Cerebellar nuclear complex (tissue), 1 donor: ENCODE measurements around the gene LHFPL6.

Source experiments
- DNase-seq, 2 experiments: peaks; one replicate each; lab custom pipeline; 2025; lab: John Stamatoyannopoulos, UW

The LHFPL6 gene

GRCh38 chr13:39512687-39513086 is 90.3 kb downstream of the LHFPL6 start:
- DNase-seq, result no peak

DNA sequence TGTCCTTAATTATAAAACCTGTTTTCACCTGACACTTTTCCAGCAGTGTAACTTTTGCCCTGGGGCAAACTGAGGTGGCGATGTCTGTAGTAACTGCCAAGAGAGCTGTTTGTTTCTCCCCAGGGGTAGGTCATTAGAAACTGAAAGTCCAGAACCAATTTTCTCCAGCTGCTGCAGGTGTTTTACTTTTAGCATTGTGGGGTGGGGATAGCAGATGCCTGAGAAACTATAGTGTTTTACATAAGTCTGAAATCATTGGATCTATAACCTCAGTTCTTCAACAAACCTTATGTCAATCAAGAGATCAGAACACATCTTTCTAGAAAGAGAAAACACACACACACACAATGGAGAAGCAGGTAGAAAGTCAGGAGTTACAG is 92.7 kb downstream of the LHFPL6 start:
- no peak for DNase-seq

DNA sequence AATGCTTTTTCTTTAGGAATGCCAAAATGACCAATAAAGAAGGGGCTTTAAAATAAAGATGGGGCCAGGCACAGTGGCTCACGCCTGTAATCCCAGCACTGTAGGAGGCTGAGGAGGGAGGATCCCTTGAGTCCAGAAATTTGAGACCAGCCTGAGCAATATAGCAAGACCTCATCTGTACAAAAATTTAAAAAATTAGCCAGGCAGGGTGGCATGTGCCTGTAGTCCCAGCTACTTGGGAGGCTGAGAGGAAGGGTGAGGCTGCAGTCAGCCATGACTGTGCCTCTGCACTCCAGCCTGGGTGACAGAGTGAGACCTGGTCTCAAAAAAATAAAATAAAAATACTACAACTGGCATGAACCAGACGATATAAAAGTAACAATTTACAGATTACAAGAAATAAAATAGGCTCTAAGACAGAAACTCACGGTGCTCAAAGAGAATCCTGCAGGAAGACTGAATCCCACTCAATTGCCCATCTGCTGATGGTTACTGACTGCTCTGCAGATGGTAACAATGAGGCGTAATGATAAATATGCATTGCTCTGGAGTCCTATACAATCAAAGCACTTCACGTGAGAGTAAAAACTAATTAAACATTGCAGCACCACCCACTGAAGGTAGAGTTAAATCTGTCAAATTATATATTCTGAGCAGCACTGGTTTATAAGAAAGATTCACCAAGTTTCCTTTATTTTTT is 93.2 kb downstream of the LHFPL6 start:
- DNase-seq, result no peak

GRCh38 chr13:39506559-39507390 is 96.2 kb downstream of the LHFPL6 start:
- DNase-seq, result no peak

- DNase-seq, result no peak
These were observed 97.8 kb downstream of the LHFPL6 start for GRCh38 chr13:39505151-39505550.

GRCh38 chr13:39503048-39503447 is 99.9 kb downstream of the LHFPL6 start:
- DNase-seq, result no peak

GRCh38 chr13:39501702-39502324 is 101.2 kb downstream of the LHFPL6 start:
- DNase-seq, result peak; percentile 10 to 36

GRCh38 chr13:39499604-39500003 is 103.4 kb downstream of the LHFPL6 start:
- DNase-seq, result no peak

GRCh38 chr13:39498471-39499114 is 104.4 kb downstream of the LHFPL6 start:
- DNase-seq, result no peak

DNA sequence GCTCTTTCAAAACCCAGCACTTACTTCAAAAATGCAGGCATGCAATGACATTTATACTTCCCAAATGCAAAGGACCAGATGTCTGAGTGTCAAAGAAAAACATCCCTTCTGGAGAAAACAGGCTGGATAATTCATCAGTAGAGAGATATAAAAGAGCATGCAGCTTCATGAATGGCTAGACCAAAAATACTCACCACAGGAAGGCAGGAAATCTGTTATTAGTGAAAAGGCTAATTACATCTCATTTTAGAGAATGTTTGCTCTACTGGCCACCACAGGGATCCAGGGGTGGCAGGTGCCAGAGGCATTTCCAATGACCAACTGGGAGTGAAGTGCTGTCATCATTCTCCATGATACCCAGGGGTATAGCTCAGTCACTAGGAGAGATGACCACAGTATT is 106.5 kb downstream of the LHFPL6 start:
- DNase-seq, result no peak

DNA sequence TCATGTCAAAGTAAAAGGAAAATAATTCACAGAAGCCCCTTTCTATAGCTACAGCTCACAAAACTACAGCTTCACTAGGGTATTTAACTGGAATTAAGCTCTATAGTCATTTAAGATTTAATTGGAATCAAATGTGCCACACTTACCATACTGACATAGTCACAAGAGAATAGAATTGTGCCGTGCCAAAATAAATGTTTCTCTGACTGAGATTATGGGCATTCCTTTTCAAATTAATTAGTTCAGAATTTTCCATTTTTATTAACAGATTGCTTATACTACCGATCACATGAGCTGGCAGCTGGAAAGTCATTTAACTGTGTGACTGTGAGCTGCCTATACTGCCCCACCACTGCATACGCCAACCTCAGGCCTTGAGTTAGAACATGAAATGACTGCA is 108.4 kb downstream of the LHFPL6 start:
- no peak for DNase-seq

- DNase-seq, result no peak
These were observed 109.0 kb downstream of the LHFPL6 start for GRCh38 chr13:39494006-39494405.

- no peak for DNase-seq
These were observed 112.9 kb downstream of the LHFPL6 start for GRCh38 chr13:39490136-39490535.

DNA sequence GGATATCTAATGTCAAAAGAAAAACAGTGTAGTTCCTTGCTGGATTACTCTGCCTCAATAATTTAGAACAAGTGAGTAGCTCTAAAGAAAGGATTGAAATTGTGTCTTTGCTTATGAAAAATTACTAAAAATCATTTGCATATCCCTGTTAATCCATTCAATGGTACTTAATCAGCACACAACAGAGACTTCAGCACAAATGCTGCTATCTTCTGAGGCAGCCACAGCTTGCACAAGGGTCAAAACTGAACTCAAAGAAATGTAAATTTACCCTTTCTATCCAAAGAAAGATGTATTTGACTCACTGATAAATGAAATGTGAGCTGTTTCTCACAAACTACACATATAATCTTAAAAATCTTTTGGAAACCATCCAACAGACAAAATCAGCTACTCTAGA is 116.2 kb downstream of the LHFPL6 start:
- DNase-seq, result no peak

DNA sequence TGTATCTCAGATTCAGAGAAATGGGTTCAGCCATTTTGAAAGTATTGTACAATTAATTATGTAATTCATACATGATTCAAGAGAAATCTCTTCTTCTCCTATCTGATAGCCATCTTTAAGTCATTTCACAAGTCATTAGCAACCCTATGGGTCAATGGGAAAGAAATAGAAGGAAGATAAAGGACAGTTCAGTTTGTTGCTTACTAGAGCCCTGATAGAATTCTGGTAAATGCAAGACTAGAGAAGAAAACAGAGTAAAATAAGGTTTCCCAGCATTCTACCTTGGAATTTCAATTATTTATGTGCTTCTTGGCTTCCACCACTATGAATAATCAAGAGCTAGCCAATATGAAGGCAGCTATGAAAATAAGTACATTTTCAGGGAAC is 117.7 kb downstream of the LHFPL6 start:
- no peak for DNase-seq

DNA sequence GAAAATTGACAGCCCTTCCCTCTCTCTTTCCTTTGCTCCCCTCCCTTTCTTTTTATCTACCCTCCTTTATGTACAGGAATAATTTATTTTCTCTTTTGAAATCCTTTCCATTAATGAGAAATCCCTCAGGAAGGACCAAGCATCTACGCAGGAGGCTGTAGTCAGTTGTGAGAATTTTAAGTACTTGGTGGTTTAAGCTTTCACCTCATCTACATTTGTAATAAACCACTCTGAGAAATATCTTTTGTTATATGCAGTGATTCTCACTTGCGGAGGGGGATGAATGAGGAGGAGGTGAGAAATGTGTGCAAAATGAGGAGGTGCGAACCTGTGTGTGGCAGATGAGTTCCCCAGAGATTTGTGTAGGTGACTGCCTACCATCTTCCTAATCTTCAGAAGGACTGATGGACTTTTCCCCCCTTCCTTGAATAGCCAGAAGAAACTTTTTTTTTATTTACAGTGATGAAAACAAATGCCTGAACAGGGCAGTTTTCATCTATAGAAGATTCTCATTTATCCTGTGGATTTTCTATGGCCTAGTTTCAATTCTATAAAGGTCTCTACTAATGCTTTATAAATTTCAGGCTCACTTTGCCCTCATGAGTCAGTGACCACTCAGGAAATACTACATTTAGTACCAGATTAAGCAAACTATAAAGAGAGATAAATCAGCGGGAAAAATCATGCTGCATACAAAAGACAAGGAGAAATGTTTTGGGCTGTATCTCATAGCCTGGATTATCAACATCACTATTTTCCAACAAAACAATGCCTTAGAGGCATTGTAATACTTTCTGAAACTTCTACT is 118.3 kb downstream of the LHFPL6 start:
- no peak for DNase-seq

DNA sequence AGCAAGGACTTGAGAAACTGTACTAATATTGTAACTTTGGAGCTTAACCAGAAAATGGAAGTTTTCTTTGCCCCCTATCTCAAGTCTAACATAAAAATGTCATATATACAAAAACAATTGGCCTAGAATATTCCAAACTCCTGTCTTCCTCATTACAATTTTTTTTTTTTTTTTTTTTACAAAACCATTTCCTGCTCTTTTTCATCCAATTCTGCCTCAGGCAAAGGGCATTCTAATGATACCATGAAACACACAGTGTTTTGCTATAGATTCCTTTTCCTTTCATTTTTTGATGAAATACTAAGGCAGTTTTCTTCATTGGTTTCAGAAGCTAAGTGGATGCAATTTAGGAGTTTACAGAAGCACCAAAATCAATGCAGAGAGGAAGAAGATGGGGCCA is 119.7 kb downstream of the LHFPL6 start:
- no peak for DNase-seq

- no peak for DNase-seq
These were observed 121.5 kb downstream of the LHFPL6 start for GRCh38 chr13:39481491-39481890.

GRCh38 chr13:39474600-39474999 is 128.4 kb downstream of the LHFPL6 start:
- no peak for DNase-seq

DNA sequence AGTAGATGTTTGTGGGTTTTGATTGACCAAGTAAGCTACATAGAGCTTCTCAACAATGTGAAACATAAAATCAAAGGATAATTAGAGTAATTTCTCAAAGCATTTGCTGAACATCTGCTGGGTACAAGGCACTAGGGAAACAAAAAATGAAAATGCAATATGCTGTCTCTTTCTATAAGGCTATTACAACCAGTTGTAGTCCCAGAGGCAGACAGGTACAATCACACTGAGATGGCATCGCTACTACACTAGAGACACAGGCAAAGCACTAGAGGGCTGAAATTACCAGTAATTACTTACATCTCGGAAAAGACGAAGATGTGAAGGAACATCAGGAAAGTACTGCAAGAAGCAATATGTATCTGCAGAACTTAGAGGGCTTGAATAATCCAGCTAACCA is 133.3 kb downstream of the LHFPL6 start:
- DNase-seq, result no peak

DNA sequence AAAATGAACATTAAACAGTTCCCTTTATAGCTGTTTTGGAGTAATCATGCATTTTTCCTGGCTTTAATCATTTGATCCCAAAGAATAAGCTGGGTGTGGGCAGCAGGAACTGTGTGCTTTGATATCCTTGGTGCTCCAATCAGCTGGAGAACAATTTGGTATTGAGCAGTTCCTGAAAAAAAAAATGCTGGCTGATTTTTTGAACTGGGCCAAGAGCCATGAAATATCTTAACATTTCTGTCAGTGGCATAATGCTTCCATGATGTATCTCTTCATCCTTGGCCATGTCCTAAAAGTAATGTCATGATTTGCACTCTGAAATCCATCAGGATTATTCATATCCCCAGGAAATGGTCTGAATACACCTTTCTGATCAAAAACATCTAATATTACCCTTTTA is 134.7 kb downstream of the LHFPL6 start:
- no peak for DNase-seq

- DNase-seq, result no peak
These were observed 139.4 kb downstream of the LHFPL6 start for GRCh38 chr13:39463611-39464010.
